NCI-H1417 (cell line): Measurements from ENCODE around the gene SYPL2.

Experiments
- DNase-seq, 3 experiments: peaks; one replicate each; lab custom pipeline; 2025; lab: John Stamatoyannopoulos, UW

The SYPL2 gene

DNA sequence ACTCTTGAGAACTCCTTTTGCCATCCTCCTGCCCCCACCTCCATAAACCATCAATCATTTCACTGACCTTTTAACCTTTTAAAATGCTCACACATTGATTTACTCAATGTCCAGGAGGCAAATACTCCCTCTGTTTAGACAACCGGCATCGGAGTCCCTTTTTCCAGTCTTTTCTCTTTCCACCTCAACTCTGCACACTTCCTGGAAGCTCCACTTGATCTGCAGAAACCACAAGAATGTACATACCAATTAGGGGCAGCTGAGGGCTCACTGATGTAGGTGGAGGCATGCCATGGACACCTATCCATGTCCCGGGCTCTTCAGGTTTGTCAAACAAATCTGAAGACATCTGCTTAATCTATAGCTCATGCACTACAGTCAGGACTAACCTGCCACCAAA lies 48.5 kb downstream of the SYPL2 start:
- no peak for DNase-seq

DNA sequence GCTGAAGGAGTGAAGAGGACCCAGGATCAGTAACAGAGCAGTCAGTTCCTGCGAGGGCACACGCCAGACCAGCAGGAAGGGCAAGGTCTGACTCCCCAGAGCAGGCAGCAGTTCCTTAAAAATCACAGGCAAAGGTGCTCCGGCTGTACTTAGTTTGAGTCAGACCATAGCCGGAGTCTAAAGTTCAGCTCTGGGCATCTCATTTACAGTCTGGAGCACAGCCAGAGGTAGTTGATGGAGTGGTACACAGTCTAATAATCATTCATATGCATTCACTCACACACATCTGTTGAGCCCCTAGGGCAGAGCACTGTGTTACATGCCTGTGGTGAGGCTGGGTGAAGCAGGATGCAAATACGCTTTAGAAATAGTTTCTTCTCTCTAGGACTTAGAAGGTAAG lies 50.5 kb downstream of the SYPL2 start:
- no peak for DNase-seq

GRCh38 chr1:109517337-109517736 lies 51.0 kb downstream of the SYPL2 start:
- no peak for DNase-seq

DNA sequence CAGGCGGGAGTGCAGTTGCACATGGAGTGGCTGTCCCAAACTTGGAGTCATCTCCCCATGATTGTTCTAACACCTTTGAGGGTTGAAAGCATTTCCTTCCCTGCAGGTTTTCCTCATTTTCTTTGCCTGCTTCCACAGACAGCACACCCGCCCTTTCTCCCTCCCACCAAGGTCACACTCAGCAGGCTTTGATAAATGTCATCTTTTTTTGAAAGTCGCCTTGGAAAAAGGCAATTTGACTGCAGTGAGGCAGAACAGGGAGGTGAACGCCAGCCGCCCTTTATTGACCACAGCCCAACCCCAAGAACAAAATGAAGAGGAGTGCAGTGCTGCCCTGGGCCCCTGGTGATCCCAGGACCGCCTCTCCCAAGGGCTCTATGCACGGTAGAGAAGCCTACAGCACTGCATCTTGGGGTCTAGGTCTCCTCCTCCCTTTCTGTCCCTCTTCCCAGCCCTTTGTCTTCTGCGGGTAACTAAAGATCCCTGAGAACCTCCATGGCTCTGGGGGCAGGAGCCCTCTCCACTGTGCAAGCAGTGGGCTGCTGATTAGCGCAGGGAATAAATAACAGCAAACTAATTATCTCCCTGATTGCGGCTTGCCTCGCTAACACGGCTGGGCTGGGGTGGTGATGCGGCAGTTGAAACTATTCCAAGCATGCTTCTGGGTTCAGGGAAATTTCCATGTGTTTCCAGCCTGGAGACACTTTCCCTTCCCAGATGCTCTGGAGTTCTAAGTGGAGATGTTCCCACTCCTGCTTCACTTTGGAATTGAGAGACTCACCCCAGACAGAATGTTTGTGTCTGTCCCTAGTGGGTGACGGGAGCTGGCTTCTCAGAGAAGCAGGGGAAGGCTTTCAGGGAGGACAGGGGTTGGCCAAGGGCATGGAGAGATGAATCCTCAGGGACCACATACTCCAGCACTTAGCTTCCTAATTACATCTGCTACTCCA lies 54.9 kb downstream of the SYPL2 start:
- peak in 1 of 3 experiments; percentile 23 for DNase-seq

DNA sequence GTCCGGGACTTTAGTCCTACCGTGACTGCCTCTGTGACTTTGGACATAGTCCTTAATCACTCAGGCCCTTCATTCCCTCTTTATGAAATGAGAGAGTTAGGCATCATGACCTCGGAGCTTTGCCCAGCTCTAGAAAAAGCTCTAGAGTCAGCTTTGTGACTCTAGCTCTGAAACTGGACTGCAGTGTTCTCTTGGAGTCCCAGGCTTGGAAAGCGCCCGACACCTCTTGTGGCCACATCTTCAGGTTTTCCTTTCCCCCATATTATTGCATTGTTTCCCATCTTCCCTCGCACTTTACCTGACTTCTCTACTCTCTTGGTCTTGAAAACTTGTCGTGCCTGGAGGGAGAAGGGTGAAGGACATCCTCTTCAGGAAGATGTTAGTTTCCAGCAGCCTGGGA lies 55.7 kb downstream of the SYPL2 start:
- DNase-seq: no peak

- no peak for DNase-seq
These were observed 57.4 kb downstream of the SYPL2 start for GRCh38 chr1:109523706-109524105.

DNA sequence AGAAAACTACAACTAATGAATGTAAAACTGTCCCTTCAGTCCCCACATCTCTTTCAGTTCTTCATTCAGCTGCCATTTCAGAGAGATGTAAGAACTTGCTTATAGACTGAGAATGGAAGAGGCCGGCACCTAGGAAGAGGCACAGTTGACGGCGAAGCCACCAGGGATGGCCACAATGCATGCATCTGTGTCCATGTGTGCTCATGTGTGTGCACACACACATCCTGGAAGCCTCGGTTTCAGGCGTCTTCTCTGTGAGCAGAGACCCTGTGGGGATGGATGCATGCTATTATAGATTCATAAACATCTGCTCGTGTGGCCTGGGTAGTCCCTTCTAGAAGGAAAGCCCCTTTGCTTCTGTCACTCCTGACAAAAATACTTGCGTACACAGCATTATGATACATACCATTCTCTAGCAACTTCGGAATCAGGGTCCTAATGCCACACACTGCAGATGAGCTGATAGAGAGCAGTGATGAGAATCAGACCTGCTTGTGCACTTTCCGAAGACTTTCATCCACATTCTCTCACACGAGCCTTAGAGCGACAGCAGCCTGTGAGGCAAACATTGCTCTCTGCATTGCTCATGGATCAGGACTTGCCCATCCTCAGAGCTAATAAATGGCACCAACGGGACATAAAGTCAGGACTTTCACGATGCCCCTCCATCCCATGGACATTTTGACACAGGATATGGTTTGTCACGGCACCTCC lies 60.9 kb downstream of the SYPL2 start:
- DNase-seq: no peak

DNA sequence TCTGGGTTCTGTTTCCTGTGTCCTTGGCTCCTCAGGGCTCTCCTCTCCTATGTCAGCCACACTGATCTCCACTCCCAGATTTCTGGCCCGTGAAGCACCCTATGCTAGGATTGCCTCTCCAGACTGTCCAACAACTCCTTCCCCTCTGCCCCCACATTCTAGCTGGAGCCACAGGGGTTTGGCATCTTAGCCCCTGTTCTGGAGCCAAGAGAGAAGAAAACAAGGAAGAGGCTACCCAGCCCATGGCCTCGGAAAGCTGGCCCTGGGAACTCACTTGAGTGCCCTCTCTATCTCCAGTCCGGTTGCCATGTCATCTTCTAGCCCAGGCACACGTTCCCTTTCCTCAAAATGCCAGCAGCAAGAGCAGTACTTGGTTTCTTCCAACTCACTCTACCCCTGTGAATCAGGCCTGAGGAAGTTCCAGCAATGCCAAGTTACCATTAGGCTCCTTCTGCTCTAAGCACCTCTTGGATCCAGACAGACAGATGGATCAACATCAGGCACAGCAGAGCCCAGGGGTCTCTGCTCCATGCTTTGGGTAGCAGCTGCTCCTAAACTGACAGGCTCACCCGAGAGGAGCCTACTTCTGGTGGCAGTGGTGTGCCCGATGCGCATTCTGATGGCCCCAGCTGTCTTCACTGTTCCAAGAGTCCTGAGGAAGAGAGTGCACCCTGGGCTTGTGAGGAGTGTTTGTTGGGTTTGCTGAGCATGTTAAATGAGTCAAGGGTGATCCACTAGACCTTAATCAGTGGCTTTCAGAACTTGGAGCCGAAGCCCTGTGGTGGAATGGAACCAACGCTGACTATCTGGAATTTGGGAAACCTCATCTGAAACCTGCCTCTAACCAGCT lies 61.7 kb downstream of the SYPL2 start:
- no peak for DNase-seq

DNA sequence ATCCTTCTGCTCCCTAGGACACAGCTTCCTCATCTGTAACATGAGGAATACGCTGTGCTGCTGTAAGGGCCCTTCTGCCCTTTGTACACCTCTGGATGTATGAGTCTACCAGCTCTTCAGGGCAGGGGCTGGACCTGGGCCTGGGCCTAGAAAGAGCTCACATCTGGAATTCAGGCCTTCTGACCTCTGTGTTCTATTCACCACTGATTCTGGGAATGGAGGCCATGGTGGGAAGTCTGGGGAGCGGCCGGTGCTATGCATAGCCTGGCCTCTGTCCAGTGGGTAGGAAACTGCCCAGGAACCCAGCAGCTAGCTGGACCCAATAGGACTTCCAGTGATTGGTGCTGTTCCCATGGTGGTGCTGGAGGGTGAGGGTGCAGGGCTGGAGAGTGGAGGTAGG lies 62.4 kb downstream of the SYPL2 start:
- DNase-seq: no peak

DNA sequence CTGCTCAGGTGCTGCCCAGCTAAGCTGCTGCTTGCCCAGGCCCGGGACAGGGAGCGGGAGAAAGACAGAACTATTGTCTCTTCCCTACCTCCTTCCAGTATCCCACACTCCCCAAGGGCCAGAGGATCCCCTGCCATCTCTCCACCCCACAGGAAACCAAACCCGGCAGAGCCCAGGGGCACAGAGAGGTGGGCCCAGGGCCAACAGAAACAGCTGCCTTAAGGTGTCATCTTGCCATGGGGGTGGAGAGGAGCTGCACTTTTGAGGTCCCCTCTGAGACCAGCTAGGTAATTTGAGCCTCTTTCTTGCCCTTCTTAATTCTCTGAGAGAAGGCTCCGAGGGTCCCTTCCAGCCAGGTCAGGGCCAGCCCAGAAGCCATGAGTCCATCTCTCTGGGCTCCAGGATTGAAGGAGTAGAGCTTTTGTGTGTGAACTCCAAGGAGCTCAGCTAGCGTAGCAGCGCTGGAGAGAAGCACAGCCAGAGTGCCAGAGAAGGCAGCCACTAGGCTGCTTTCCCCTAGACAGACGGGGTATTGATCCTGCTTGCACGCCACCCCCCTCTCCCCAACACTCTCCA lies 63.6 kb downstream of the SYPL2 start:
- peak in 1 of 3 experiments; percentile 49 for DNase-seq

DNA sequence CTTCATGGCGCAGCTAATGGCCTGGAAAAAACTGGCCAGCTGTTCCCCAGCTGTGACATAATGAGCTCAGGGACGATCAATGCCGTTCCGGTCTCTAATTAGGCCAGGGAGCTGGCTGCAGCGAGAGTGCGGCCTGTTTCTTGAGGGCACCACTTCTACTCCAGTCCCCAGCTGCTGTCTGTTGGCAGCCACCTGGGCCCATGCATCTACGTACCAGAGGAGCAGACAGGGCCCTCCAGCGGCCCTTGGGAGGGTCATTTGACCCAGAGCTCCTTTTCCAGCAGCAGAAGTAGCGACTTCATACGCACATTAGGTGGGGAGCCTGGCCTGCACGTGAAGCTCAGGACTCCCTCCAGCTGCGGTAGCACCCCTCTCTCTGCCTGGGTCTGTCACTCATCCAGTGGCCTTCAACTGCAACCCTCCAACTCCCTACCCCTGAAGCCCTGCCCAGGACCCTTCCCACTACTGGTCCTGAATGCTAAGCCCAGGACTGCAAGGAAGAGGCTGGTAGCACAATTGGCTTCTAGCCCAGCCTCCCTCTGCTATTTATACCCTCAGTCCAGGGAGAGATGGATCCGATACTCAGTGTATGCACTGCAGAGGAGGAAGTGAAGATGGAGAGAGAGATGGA lies 64.2 kb downstream of the SYPL2 start:
- DNase-seq: peak; percentile 44 to 65 (median 51)

DNA sequence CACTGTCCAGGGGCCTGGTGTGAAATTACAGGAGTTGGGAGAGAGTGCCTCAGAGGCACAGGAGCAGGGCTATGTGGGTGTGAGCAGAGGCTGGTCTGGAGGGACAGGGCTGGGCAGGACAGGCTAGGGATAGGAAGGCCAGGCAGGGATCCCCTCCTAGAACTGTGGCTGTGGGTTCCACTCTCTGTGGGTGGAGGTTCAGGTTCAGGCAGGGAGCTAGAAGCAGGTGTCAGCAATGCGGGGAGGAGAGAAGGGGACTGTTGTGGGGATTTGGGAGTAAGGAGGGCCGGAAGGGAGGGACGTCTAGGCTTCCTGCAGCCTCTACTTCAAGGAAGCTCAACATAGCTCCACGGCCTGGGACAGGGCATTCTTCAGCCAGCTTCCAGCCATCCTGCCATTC lies 65.0 kb downstream of the SYPL2 start:
- DNase-seq: no peak
